Measurements from ENCODE around the gene ATP9A.

ATP9A gene

DNA sequence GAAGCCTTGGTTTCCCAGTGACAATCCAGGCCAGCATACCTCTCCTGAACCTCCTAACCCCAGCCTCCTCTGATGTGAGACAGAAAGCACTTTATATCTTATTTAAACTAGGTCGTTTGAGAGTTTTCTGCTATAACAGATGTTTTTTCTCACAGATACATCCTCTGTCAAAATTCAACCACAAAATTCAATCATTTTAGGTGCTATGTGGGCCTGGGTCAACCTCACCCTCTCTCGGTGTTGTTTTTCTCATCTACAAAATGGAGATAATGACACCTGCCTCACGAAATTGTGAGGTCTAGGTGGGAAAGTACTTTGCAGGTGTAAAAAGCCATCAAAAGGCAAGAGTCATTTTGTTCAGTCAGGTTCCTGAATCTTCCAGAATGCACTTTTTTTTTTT lies 179.4 kb downstream of the ATP9A start:
- H3K4me2 ChIP-seq: no peak overlapping the region
- H3K27ac ChIP-seq: no peak overlapping the region
- H4K20me1 ChIP-seq: no peaks in the 10 kb centered on the region
- no peaks in the 10 kb centered on the region for H3K36me3 ChIP-seq
- no peaks in the 10 kb centered on the region for H3K27me3 ChIP-seq
- H3K4me3 ChIP-seq: no peak overlapping the region
- H3K9ac ChIP-seq: no peak overlapping the region
- H3K4me1 ChIP-seq: peaks cover 13 to 22% (median 20%) of the 10 kb centered on the region in 10 experiments; a peak in 19 of 20 replicates
- no peaks in the 10 kb centered on the region; a peak in 1 of 22 replicates for H3K9me3 ChIP-seq (replicated peaks in 1 of 11)
- no peak for TF ChIP-seq Cebpa-rat (IDR thresholded peaks at IDR 0.05)

DNA sequence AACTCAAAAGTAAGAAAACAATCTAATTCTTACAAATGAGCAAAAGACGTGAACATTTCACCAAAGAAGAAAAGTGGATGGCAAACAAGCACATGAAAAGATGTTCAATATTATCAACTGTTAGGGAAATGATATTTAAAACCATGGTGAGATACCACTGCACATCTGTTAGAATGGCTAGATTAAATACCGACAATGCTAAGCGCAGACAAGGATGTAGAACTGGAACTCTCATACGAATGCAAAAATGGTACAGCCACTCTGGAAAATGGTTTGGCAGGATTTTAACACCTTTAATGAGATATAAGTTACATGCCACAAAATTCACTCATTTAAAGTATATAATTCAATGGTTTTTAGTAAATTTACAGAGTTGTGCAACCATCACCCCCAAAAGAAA lies 181.0 kb downstream of the ATP9A start:
- H3K27me3 ChIP-seq: no peaks in the 10 kb centered on the region
- no peak for TF ChIP-seq Cebpa-rat (IDR thresholded peaks at IDR 0.05)
- no peak overlapping the region for H3K4me3 ChIP-seq
- no peaks in the 10 kb centered on the region for H4K20me1 ChIP-seq
- no peaks in the 10 kb centered on the region for H3K36me3 ChIP-seq
- no peak overlapping the region for H3K27ac ChIP-seq
- no peaks in the 10 kb centered on the region; a peak in 1 of 22 replicates for H3K9me3 ChIP-seq (replicated peaks in 1 of 11)
- peak overlapping the region in 3 of 11 experiments; percentile 8 to 51 (median 24); a peak in 4 of 22 replicates for H3K4me2 ChIP-seq
- H3K4me1 ChIP-seq: peaks cover 13 to 22% (median 20%) of the 10 kb centered on the region in 10 experiments; a peak in 19 of 20 replicates
- no peak overlapping the region for H3K9ac ChIP-seq

DNA sequence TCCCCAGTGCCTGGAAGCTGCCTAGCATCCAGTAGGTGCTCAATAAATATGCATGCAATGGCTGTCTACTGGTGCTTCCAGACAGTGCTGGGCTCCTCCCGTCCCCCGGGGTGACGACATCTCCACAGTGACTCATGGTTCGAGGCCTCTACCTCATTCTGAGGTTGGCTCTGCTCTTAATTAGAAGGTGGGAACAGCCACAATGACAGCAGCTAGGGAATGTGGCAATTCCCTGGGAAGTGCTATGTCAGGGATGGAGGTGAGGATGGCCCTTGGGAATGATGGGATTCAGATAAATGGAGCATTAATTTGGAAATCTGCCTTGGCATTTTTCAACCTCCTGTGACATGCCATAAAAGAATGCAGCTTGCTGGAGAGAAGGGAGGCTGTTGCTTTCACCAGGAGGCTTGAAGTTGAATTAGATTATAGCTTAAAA lies 182.2 kb downstream of the ATP9A start:
- no peak overlapping the region for H3K9ac ChIP-seq
- peaks cover 13 to 22% (median 20%) of the 10 kb centered on the region in 10 experiments; a peak in 19 of 20 replicates for H3K4me1 ChIP-seq
- H4K20me1 ChIP-seq: no peaks in the 10 kb centered on the region
- peak overlapping the region in 8 of 11 experiments; percentile 4 to 51 (median 30); a peak in 9 of 22 replicates for H3K4me2 ChIP-seq
- no peaks in the 10 kb centered on the region; a peak in 1 of 22 replicates for H3K9me3 ChIP-seq (replicated peaks in 1 of 11)
- no peaks in the 10 kb centered on the region for H3K27me3 ChIP-seq
- H3K4me3 ChIP-seq: no peak overlapping the region
- no peak for TF ChIP-seq Cebpa-rat (IDR thresholded peaks at IDR 0.05)
- H3K36me3 ChIP-seq: no peaks in the 10 kb centered on the region
- no peak overlapping the region for H3K27ac ChIP-seq

DNA sequence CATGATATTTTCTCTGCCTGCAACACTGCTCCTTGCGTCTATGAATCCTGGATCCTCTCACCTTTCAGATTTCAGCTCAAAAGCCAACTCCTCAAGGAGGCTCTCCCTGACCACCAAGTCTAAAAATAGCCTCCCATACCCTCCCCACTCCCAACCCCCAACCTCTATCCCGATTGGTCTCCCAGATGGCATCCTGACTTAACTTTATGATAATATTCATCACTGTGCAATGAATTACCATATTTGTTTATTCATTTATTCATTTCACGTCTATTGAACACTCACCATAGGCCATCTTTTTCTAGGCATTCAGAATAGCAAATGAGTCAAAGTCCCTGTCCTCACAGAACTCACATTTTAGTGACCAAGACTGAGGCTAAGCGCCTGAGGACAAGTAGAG lies 183.0 kb downstream of the ATP9A start:
- no peaks in the 10 kb centered on the region for H4K20me1 ChIP-seq
- H3K4me3 ChIP-seq: no peak overlapping the region
- peak overlapping the region in 3 of 11 experiments; percentile 46 to 64 (median 48); a peak in 4 of 22 replicates for H3K27ac ChIP-seq
- H3K9ac ChIP-seq: no peak overlapping the region
- TF ChIP-seq Cebpa-rat (IDR thresholded peaks at IDR 0.05): no peak
- no peaks in the 10 kb centered on the region for H3K27me3 ChIP-seq
- H3K36me3 ChIP-seq: no peaks in the 10 kb centered on the region
- H3K4me2 ChIP-seq: peak overlapping the region in 10 of 11 experiments; percentile 11 to 54 (median 40); a peak in 16 of 22 replicates
- H3K4me1 ChIP-seq: peaks cover 13 to 22% (median 20%) of the 10 kb centered on the region in 10 experiments; a peak in 19 of 20 replicates
- no peaks in the 10 kb centered on the region; a peak in 1 of 22 replicates for H3K9me3 ChIP-seq (replicated peaks in 1 of 11)

DNA sequence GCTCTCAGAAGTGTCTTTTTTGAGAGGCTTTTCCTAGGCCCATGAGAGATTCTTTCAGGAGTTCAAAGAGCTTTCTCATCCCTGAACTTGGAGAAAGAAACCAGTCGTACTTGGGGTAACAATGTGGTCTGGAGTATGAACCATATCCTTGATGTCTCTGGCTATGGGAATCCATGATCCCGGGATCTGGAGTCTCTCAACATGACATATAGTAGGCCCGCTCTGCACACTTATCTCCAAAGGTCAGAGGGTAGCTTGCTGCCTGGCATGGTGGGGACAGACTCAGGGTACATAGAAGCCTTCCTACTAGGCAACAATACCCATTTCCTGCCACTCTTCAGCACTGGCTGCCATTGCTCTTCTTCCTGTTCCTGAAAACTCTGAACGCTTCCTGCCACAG lies 183.5 kb downstream of the ATP9A start:
- H3K27ac ChIP-seq: peak overlapping the region in 4 of 11 experiments; percentile 4 to 64 (median 47); a peak in 5 of 22 replicates
- peak overlapping the region in 10 of 11 experiments; percentile 11 to 54 (median 40); a peak in 16 of 22 replicates for H3K4me2 ChIP-seq
- H3K9me3 ChIP-seq (replicated peaks in 1 of 11): no peaks in the 10 kb centered on the region; a peak in 1 of 22 replicates
- no peaks in the 10 kb centered on the region for H3K27me3 ChIP-seq
- TF ChIP-seq Cebpa-rat (IDR thresholded peaks at IDR 0.05): no peak
- H3K36me3 ChIP-seq: no peaks in the 10 kb centered on the region
- no peak overlapping the region for H3K9ac ChIP-seq
- H3K4me1 ChIP-seq: peaks cover 13 to 22% (median 20%) of the 10 kb centered on the region in 10 experiments; a peak in 19 of 20 replicates
- no peak overlapping the region for H3K4me3 ChIP-seq
- H4K20me1 ChIP-seq: no peaks in the 10 kb centered on the region

DNA sequence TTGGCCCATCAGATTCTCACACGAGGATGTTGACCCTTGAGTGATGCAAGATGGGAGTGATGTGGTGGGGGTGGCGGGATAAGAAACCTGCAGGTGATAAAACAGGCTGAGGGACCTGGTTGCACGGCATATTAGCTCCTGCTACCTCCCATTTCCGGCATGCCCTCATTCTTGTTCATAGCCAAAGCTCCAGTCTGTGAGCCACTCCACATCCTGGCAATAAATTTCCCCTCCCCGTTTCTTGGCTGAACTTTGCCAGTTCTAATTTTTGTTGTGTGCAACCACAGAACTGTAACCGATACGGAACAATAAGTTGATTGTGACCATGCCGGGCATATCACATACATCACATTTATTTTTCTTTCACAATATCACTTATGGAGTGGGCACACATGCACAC lies 184.1 kb downstream of the ATP9A start:
- H4K20me1 ChIP-seq: no peaks in the 10 kb centered on the region
- H3K36me3 ChIP-seq: no peaks in the 10 kb centered on the region
- no peak overlapping the region for H3K4me2 ChIP-seq
- no peak overlapping the region for H3K9ac ChIP-seq
- H3K27ac ChIP-seq: no peak overlapping the region
- no peaks in the 10 kb centered on the region for H3K27me3 ChIP-seq
- peaks cover 13 to 25% (median 21%) of the 10 kb centered on the region in 10 experiments; a peak in 19 of 20 replicates for H3K4me1 ChIP-seq
- no peak for TF ChIP-seq Cebpa-rat (IDR thresholded peaks at IDR 0.05)
- no peaks in the 10 kb centered on the region; a peak in 1 of 22 replicates for H3K9me3 ChIP-seq (replicated peaks in 1 of 11)
- H3K4me3 ChIP-seq: no peak overlapping the region

DNA sequence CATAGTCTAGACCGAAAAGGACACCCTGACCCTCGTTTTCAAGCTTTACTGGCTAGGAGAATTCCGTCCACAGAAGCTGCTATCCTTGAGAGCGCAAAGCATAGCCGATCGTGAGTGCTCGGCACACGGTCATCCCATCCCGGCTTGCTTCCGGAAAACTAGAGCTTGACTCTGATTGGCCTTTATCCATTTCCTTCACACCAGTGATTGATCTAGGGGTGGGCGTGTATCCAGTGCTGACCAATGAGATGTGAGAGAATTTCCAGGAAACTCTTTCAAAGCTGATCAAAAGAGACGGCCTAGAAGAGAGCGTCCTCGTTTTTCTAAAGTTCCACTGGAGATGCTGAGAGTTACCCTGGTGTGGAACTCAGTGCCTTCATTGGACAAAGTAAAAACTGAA lies 184.7 kb downstream of the ATP9A start:
- Histone ChIP-seq H3K4me2 (no peak overlapping the region), H3K9ac (no peak overlapping the region), H3K27ac (no peak overlapping the region), H3K36me3 (no peaks in the 10 kb centered on the region), H3K27me3 (no peaks in the 10 kb centered on the region), H3K4me1 (peaks cover 13 to 28% (median 21%) of the 10 kb centered on the region in 10 experiments; a peak in 19 of 20 replicates), H4K20me1 (no peaks in the 10 kb centered on the region), H3K4me3 (no peak overlapping the region), H3K9me3 (replicated peaks in 1 of 11) (no peaks in the 10 kb centered on the region; a peak in 1 of 22 replicates)
- TF ChIP-seq Cebpa-rat (IDR thresholded peaks at IDR 0.05): no peak

DNA sequence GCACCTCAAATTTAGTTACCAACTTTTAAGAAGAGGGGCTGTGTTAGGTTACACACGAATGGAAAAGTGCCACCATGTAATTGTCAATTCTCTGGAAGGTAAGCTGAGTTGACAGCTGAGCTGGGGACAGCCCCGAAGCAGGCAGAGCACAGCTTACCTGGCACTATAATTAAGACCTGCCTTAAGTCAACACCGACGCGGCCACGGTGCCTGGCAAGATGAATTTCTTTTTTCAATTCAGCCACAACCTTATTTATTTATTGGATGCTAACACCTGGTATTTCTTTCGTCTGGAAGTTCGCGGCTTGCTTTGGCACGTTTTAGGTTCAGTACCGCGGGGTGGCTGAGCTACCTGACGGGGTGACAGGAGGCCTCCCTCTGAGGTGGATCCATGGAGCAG lies 185.1 kb downstream of the ATP9A start:
- H3K4me1 ChIP-seq: peaks cover 13 to 28% (median 21%) of the 10 kb centered on the region in 10 experiments; a peak in 19 of 20 replicates
- no peak overlapping the region for H3K9ac ChIP-seq
- H3K27ac ChIP-seq: no peak overlapping the region
- no peaks in the 10 kb centered on the region for H4K20me1 ChIP-seq
- no peak for TF ChIP-seq Cebpa-rat (IDR thresholded peaks at IDR 0.05)
- H3K27me3 ChIP-seq: no peaks in the 10 kb centered on the region
- no peaks in the 10 kb centered on the region; a peak in 1 of 22 replicates for H3K9me3 ChIP-seq (replicated peaks in 1 of 11)
- no peak overlapping the region for H3K4me2 ChIP-seq
- H3K36me3 ChIP-seq: no peaks in the 10 kb centered on the region
- H3K4me3 ChIP-seq: no peak overlapping the region

DNA sequence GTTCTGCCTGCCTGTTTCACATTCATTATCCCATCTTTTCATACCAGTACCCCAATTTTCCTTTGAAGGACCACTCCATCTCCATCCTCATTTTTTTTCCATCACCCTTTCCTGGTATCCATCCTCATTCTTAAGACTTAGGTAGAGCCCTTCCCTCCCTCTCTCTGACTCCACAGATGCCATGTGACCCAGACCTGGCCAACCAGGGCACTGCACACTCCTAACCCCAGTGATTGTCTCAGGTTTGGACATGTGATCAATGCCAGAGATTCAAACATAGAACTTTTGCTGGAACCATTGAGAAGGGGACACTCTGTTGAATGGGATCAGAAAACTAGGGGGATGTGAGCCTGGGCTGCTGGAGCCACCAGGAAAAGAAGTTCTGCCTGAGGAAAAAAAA lies 186.6 kb downstream of the ATP9A start:
- Histone ChIP-seq H3K4me3 (no peak overlapping the region), H3K4me2 (no peak overlapping the region), H3K36me3 (no peaks in the 10 kb centered on the region), H3K27me3 (no peaks in the 10 kb centered on the region), H3K9ac (no peak overlapping the region), H3K9me3 (replicated peaks in 1 of 11) (no peaks in the 10 kb centered on the region; a peak in 1 of 22 replicates), H3K27ac (no peak overlapping the region), H3K4me1 (peaks cover 12 to 28% (median 17%) of the 10 kb centered on the region in 10 experiments; a peak in 19 of 20 replicates), H4K20me1 (no peaks in the 10 kb centered on the region)
- TF ChIP-seq Cebpa-rat (IDR thresholded peaks at IDR 0.05): no peak

DNA sequence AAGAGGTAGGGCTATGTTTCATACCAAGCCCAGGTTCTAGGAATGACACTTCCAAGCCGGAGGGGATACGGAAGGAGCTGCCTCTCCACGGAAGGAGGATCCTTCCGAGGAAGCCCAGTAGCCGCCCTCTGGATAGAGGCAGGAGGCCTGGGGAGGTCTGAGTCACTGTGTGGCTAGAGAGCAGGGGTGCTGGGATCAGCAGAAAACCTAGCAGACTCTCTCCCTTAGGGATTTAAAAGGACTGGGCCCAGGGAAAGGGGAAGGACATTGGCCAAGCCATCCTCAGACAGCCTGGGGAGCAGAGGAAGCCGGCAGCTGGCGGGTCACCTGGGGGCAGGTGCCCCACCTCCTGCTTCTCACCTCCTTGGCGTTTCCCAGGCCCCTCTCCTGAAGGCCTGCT lies 189.1 kb downstream of the ATP9A start:
- peak overlapping the region in 2 of 11 experiments; percentile 12 to 38; a peak in 3 of 22 replicates for H3K4me2 ChIP-seq
- no peaks in the 10 kb centered on the region for H4K20me1 ChIP-seq
- no peaks in the 10 kb centered on the region for H3K36me3 ChIP-seq
- no peaks in the 10 kb centered on the region for H3K27me3 ChIP-seq
- no peak overlapping the region for H3K9ac ChIP-seq
- TF ChIP-seq Cebpa-rat (IDR thresholded peaks at IDR 0.05): no peak
- no peak overlapping the region for H3K4me3 ChIP-seq
- H3K27ac ChIP-seq: no peak overlapping the region
- H3K9me3 ChIP-seq (replicated peaks in 1 of 11): peaks cover 0 to 11% (median 5%) of the 10 kb centered on the region in 11 experiments; a peak in 9 of 22 replicates
- H3K4me1 ChIP-seq: peaks cover 0 to 8% (median 0%) of the 10 kb centered on the region in 10 experiments; a peak in 3 of 20 replicates
